ENCODE measurements around the gene FRK.

GRCh38 chr6:116087437-116088027, 26.8 kb upstream of the FRK start:
- TF ChIP-seq CTCF (IDR thresholded peaks at IDR 0.05) (no peak), POLR2A (IDR thresholded peaks at IDR 0.05) (no peak)

All from lower leg skin (tissue), 3 donors.